GM12878 (cell line): ENCODE data around the gene B4GALT7. TPM values are rescaled to one million over a fixed set of nuclear protein-coding genes. Genes with fewer than 3 reads are reported as not detected.

Source experiments
- ATAC-seq: fragments of 200-7000 bp; cut with Tn5 transposase; 3 replicates; pipeline ENCODE4 v1.9.1; 2020; ENCODE audit warnings: mild to moderate bottlenecking, moderate library complexity
- BruUV-seq: library from RNA; stranded (reverse); fragments of 400-500 nt; replicated peaks from 2 replicates; lab custom pipeline; 2021; lab: Mats Ljungman, UMichigan
- CTCF ChIA-PET: fragments of 300-600 bp; sonication (Branson Sonifier 250); formaldehyde crosslinking; extraction: SDS; loops from one replicate; lab custom pipeline; 2021; ENCODE audit warnings: inconsistent platforms; lab: Yijun Ruan, JAX
- POLR2A ChIA-PET: fragments of 350-600 bp; formaldehyde crosslinking; extraction: SDS; loops from one replicate; lab custom pipeline; 2021; ENCODE audit warnings: inconsistent platforms; lab: Charles Lee
- RAD21 ChIA-PET: fragments of 300-600 bp; sonication (Branson Sonifier 250); formaldehyde crosslinking; loops from one replicate; lab custom pipeline; 2023; ENCODE audit warnings: antibody characterized with exemption; ENCODE audit not compliant: unreplicated experiment; lab: Charles Lee
- SMC1A ChIA-PET: fragments of 300-600 bp; sonication (Branson Sonifier 250); formaldehyde crosslinking; loops from one replicate; lab custom pipeline; 2023; ENCODE audit not compliant: unreplicated experiment, uncharacterized antibody; lab: Charles Lee
- DNase-seq: peaks from one replicate; pipeline ENCODE4 v3.0.0-alpha.2; 2011; ENCODE audit warnings: low read depth, low spot score
- FAIRE-seq: peaks from 3 replicates; lab custom pipeline; 2011; peaks lifted over from hg19 to GRCh38; lab: Jason Lieb, UNC
- H2AFZ ChIP-seq: 2 replicates; pipeline ENCODE4 v1.6.0; 2011; ENCODE audit warnings: low read depth, low read length, control low read depth; ENCODE audit not compliant: control insufficient read depth
- H3K27ac ChIP-seq: 2 replicates; pipeline ENCODE4 v1.5.1; 2011; ENCODE audit warnings: control low read depth; ENCODE audit not compliant: control insufficient read depth, insufficient read depth
- H3K27me3 ChIP-seq, 2 experiments: replicated peaks in 1 of 2; 2 replicates each; pipeline versions ENCODE4 v1.6.0 to v1.6.1; 2011; ENCODE audit warnings: low read length in 1 of 2; ENCODE audit not compliant: control insufficient read depth in 2 of 2, insufficient read depth in 2 of 2
- H3K36me3 ChIP-seq, 2 experiments: 2 replicates each; pipeline ENCODE4 v1.5.1; 2011; ENCODE audit warnings: low read length in 1 of 2; ENCODE audit not compliant: control insufficient read depth in 2 of 2, insufficient read depth in 2 of 2
- H3K4me1 ChIP-seq: 2 replicates; pipeline ENCODE4 v1.6.1; 2011; ENCODE audit warnings: mild to moderate bottlenecking, low read length, moderate library complexity, mixed read lengths; ENCODE audit not compliant: control insufficient read depth, insufficient read depth
- H3K4me2 ChIP-seq: 2 replicates; pipeline ENCODE4 v1.6.0; 2011; ENCODE audit warnings: control low read depth; ENCODE audit not compliant: control insufficient read depth, insufficient read depth
- H3K4me3 ChIP-seq: fragments of 200-600 bp; sonication (generic); 2 replicates; pipeline ENCODE4 v1.5.1; 2016
- H3K79me2 ChIP-seq: 2 replicates; pipeline ENCODE4 v1.6.0; 2011; ENCODE audit warnings: low read length; ENCODE audit not compliant: control insufficient read depth, insufficient read depth
- H3K9ac ChIP-seq: 2 replicates; pipeline ENCODE4 v1.8.0; 2011; ENCODE audit warnings: low read length, control low read depth, mixed read lengths; ENCODE audit not compliant: control insufficient read depth, insufficient read depth
- H3K9me3 ChIP-seq: replicated peaks from 3 replicates; pipeline ENCODE4 v1.5.1; 2011; ENCODE audit warnings: mild to moderate bottlenecking, low read length; ENCODE audit not compliant: control insufficient read depth, insufficient read depth
- H4K20me1 ChIP-seq: 2 replicates; pipeline ENCODE4 v1.6.0; 2011; ENCODE audit not compliant: control insufficient read depth, insufficient read depth
- ASH2L ChIP-seq: fragments of 300-600, 200-600 bp; sonication (generic); IDR thresholded peaks from 2 replicates; pipeline ENCODE4 v1.6.1; 2017; ENCODE audit warnings: low read depth, mild to moderate bottlenecking, borderline replicate concordance
- CBX5 ChIP-seq: sonication (generic); IDR thresholded peaks from 2 replicates; pipeline ENCODE4 v1.6.1; 2016; ENCODE audit warnings: low read depth, moderate library complexity, mild to moderate bottlenecking, inconsistent platforms
- CHD2 ChIP-seq: IDR thresholded peaks from 2 replicates; pipeline ENCODE4 v1.6.1; 2011; ENCODE audit warnings: low read depth, low read length, improper control_type of control experiment, borderline replicate concordance
- EGR1 ChIP-seq, 2 experiments: IDR thresholded peaks; 1 replicate in 1 of 2; 2 replicates in 1 of 2; pipeline ENCODE4 v1.6.1; 2011 to 2012; ENCODE audit warnings: low read depth in 2 of 2, low read length in 2 of 2, borderline replicate concordance in 1 of 2, mild to moderate bottlenecking in 1 of 2, moderate library complexity in 1 of 2
- HDAC6 ChIP-seq: fragments of 200-600 bp; sonication (generic); IDR thresholded peaks from one replicate; pipeline ENCODE4 v1.8.0; 2017; ENCODE audit warnings: antibody characterized with exemption; ENCODE audit not compliant: unreplicated experiment
- IKZF1 ChIP-seq: fragments of 450-650 bp; conservative IDR thresholded peaks from 2 replicates; pipeline ENCODE4 v1.6.1; 2017; ENCODE audit warnings: antibody characterized with exemption, mild to moderate bottlenecking
- NR2C2 ChIP-seq: IDR thresholded peaks from 2 replicates; pipeline ENCODE4 v1.6.1; 2011; ENCODE audit warnings: borderline replicate concordance, low read depth; ENCODE audit not compliant: control insufficient read depth, insufficient read length
- PAX8 ChIP-seq: fragments of 450-650 bp; IDR thresholded peaks from 2 replicates; pipeline ENCODE4 v1.6.1; 2017; ENCODE audit warnings: mild to moderate bottlenecking, moderate library complexity
- POLR2AphosphoS5 ChIP-seq: IDR thresholded peaks from 2 replicates; pipeline ENCODE4 v1.6.1; 2011; ENCODE audit warnings: mild to moderate bottlenecking, low read length, inconsistent platforms
- RAD21 ChIP-seq: IDR thresholded peaks from 2 replicates; pipeline ENCODE4 v1.6.1; 2011; ENCODE audit warnings: mild to moderate bottlenecking, low read depth, low read length, moderate library complexity; ENCODE audit not compliant: insufficient read depth
- SIX5 ChIP-seq: IDR thresholded peaks from 2 replicates; pipeline ENCODE4 v1.6.1; 2011; ENCODE audit warnings: mild to moderate bottlenecking, low read depth, low read length, moderate library complexity; ENCODE audit not compliant: severe bottlenecking
- ZNF274 ChIP-seq: IDR thresholded peaks from one replicate; pipeline ENCODE4 v1.8.0; 2011; ENCODE audit not compliant: insufficient read length, insufficient read depth
- ZZZ3 ChIP-seq: IDR thresholded peaks from 2 replicates; pipeline ENCODE4 v1.6.1; 2011; ENCODE audit warnings: low read depth; ENCODE audit not compliant: control insufficient read depth, insufficient read length
- WGBS: methylation state at CpG from one replicate; pipeline ENCODE4 v1.1.6; 2016; ENCODE audit warnings: low lambda C conversion rate; ENCODE audit not compliant: insufficient replicate concordance, insufficient coverage; ENCODE audit errors: missing lambda C conversion rate; 5-methylcytosine and 5-hydroxymethylcytosine counted together
- in situ Hi-C: fragments of 300-500 bp; cut with MboI; formaldehyde crosslinking; loops from 9 replicates; pipeline ENCODE4 v1.14.3; 2018; ENCODE audit warnings: mixed read lengths
- intact Hi-C: fragments of 100-400 bp; cut with micrococcal nuclease; formaldehyde crosslinking; loops from one replicate; pipeline ENCODE4 v1.14.2; 2022; ENCODE audit not compliant: unreplicated experiment
- polyA plus RNA-seq, 11 experiments: library from polyadenylated mRNA; depleted of rRNA in 4 of 11; unstranded in 6 of 11; stranded (reverse) in 5 of 11; fragments of >200 nt; fragmentation: Nextera tagmentation in 4 of 11; fragmentation: Illumina TruSeq in 1 of 11; extraction: Ambion mirVana in 4 of 11; extraction: Trizol in 1 of 11; gene quantifications; 1 replicate in 1 of 11; 2 replicates in 10 of 11; pipeline versions ENCODE4 v1.2.1 to v1.2.3, GENCODE V29; 2011 to 2016; ENCODE audit warnings: inconsistent platforms in 2 of 11, missing spikeins in 2 of 11, low read depth in 1 of 11
- total RNA-seq, 4 experiments: library from RNA; depleted of rRNA in 3 of 4; stranded (reverse); fragments of >200 nt in 3 of 4; fragmentation: Illumina TruSeq in 1 of 4; extraction: Trizol in 1 of 4; gene quantifications; 2 replicates each; pipeline versions ENCODE4 v1.2.1 to v1.2.3, GENCODE V29; 2013 to 2021
- TF ChIP-seq, protein P1 (sequence below): fragments of 450-650 bp; IDR thresholded peaks from 2 replicates; pipeline ENCODE4 v1.6.1; 2017; ENCODE audit warnings: mild to moderate bottlenecking, low read depth, inconsistent platforms; ENCODE audit not compliant: poor library complexity, severe bottlenecking
- TF ChIP-seq, protein P2 (sequence below): IDR thresholded peaks from 2 replicates; pipeline ENCODE4 v1.6.1; 2011; ENCODE audit warnings: low read depth, mild to moderate bottlenecking, low read length, moderate library complexity, borderline replicate concordance; ENCODE audit errors: extremely low read depth

B4GALT7 gene
- total and polyA plus RNA-seq, 10 of the 15 experiments (the other 5 are each of a cell fraction or from before 2014, with no cell fraction given): 0.34 to 27.3 (median 16.4) TPM

DNA sequence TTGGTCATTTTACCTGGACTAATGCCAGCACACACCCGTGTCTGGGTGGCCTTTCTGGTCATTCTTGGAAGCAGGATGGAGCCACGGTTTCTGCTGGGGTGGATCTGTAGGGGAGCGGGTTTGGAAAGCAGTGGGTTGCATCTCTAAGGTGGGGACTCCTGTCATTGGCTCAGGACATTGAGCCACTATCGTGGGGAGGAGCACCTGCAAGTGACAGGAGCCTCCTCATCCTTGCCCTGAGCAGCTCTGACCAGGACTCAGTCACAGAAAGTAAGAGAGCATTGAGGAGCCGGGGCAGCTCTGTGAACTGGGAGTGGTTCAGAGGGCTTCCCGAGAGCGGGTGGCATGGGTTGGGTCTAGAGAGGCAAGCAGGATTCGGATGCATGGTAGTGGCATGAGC is 3.7 kb downstream of the B4GALT7 start:
- in situ Hi-C loops (loop anchor here (10.0 to 25.0 kb wide), 3 partner anchors 461 to 1566 kb away; no protein-coding TSS in a partner anchor), intact Hi-C loops (loop anchor here (5.0 kb wide), 1 partner anchor 96 kb away; the partner anchor contains the start of gene DOK3)
- H3K79me2 ChIP-seq: peaks cover 13% of the 10 kb centered on the region
- H2AFZ ChIP-seq: no peak overlapping the region
- WGBS: 81% methylated on average over 8 of the region's 8 CpGs
- no peak overlapping the region for H3K4me2 ChIP-seq
- peaks cover 3% of the 10 kb centered on the region; the same call in 1 of the 2 replicates for H3K4me1 ChIP-seq
- DNase-seq (no peak), ATAC-seq (no peak), FAIRE-seq (no peak)
- H3K36me3 ChIP-seq: peaks cover 0 to 4% of the 10 kb centered on the region in 2 experiments; a peak in 1 of 4 replicates
- H3K4me3 ChIP-seq: no peak overlapping the region
- RAD21 ChIA-PET: no interaction called here
- H4K20me1 ChIP-seq: no peaks in the 10 kb centered on the region
- CTCF ChIA-PET: no interaction called here
- H3K9ac ChIP-seq: no peak overlapping the region
- no peaks in the 10 kb centered on the region for H3K27me3 ChIP-seq
- no peak overlapping the region for H3K27ac ChIP-seq
- POLR2A ChIA-PET: interaction anchor here (0.6 kb wide), 1 partner anchor 11 kb away, joined by 4 read pairs; no protein-coding TSS in a partner anchor
- SMC1A ChIA-PET: no interaction called here
- H3K9me3 ChIP-seq: no peaks in the 10 kb centered on the region
- TF ChIP-seq CBX5 (no peak), EGR1 (IDR thresholded peaks at IDR 0.05; ENCODE audit: borderline replicate concordance in 1 of 2, low read depth in 2 of 2, low read length in 2 of 2) (no peak), CHD2 (no peak), NR2C2 (no peak), IKZF1 (no peak), SIX5 (no peak)
- no TSS peak for BruUV-seq

DNA sequence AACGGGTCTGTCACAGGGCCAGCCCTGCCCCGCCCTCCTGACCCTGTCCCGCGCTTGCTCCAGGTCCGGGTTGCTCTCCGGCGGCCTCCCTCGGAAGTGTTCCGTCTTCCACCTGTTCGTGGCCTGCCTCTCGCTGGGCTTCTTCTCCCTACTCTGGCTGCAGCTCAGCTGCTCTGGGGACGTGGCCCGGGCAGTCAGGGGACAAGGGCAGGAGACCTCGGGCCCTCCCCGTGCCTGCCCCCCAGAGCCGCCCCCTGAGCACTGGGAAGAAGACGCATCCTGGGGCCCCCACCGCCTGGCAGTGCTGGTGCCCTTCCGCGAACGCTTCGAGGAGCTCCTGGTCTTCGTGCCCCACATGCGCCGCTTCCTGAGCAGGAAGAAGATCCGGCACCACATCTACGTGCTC is 4.2 kb downstream of the B4GALT7 start:
- BruUV-seq: no TSS peak
- no peak for FAIRE-seq
- Histone ChIP-seq H3K9me3 (no peaks in the 10 kb centered on the region), H4K20me1 (no peaks in the 10 kb centered on the region), H3K4me3 (no peak overlapping the region), H3K27me3 (no peaks in the 10 kb centered on the region), H2AFZ (no peak overlapping the region), H3K79me2 (peaks cover 13% of the 10 kb centered on the region), H3K4me1 (peaks cover 3% of the 10 kb centered on the region; the same call in 1 of the 2 replicates), H3K36me3 (peaks cover 0 to 4% of the 10 kb centered on the region in 2 experiments; a peak in 1 of 4 replicates), H3K9ac (no peak overlapping the region), H3K4me2 (no peak overlapping the region), H3K27ac (no peak overlapping the region)
- no peak for DNase-seq
- 95% methylated on average over 22 of the region's 27 CpGs for WGBS
- SMC1A ChIA-PET: no interaction called here
- RAD21 ChIA-PET: no interaction called here
- in situ Hi-C loops (loop anchor here (10.0 to 25.0 kb wide), 3 partner anchors 461 to 1567 kb away; no protein-coding TSS in a partner anchor), intact Hi-C loops (loop anchor here (5.0 kb wide), 1 partner anchor 97 kb away; the partner anchor contains the start of gene DOK3)
- TF ChIP-seq POLR2AphosphoS5 (no peak), ZZZ3 (no peak), RAD21 (no peak), HDAC6 (no peak), PAX8 (no peak), ZNF274 (no peak), ASH2L (no peak)
- TF ChIP-seq, protein P1, sequence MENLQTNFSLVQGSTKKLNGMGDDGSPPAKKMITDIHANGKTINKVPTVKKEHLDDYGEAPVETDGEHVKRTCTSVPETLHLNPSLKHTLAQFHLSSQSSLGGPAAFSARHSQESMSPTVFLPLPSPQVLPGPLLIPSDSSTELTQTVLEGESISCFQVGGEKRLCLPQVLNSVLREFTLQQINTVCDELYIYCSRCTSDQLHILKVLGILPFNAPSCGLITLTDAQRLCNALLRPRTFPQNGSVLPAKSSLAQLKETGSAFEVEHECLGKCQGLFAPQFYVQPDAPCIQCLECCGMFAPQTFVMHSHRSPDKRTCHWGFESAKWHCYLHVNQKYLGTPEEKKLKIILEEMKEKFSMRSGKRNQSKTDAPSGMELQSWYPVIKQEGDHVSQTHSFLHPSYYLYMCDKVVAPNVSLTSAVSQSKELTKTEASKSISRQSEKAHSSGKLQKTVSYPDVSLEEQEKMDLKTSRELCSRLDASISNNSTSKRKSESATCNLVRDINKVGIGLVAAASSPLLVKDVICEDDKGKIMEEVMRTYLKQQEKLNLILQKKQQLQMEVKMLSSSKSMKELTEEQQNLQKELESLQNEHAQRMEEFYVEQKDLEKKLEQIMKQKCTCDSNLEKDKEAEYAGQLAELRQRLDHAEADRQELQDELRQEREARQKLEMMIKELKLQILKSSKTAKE: no peak
- TF ChIP-seq, protein P2, sequence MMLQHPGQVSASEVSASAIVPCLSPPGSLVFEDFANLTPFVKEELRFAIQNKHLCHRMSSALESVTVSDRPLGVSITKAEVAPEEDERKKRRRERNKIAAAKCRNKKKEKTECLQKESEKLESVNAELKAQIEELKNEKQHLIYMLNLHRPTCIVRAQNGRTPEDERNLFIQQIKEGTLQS: no peak
- ATAC-seq: no peak
- CTCF ChIA-PET: no interaction called here
- POLR2A ChIA-PET: interaction anchor here (0.6 kb wide), 1 partner anchor 11 kb away, joined by 4 read pairs; no protein-coding TSS in a partner anchor
